GM12872 (cell line): ENCODE measurements around the gene CSK.
A peak's percentile ranks its signal among the peaks of the same experiment; 100 is the strongest.

Source experiments
- CTCF ChIP-seq: IDR thresholded peaks from 3 replicates; pipeline ENCODE4 v1.5.1; 2011; ENCODE audit warnings: low read depth, mild to moderate bottlenecking, low read length, moderate library complexity; ENCODE audit not compliant: insufficient read depth

Gene CSK

GRCh38 chr15:74831813-74832495, 50.1 kb downstream of the CSK start:
- TF ChIP-seq CTCF = no peak

GRCh38 chr15:74832826-74833225, 50.9 kb downstream of the CSK start:
- TF ChIP-seq CTCF = no peak

GRCh38 chr15:74833376-74834107, 51.7 kb downstream of the CSK start:
- TF ChIP-seq CTCF = no peak

- peak; percentile 83 for TF ChIP-seq CTCF
Measured at GRCh38 chr15:74835312-74835823, 53.5 kb downstream of the CSK start.

- TF ChIP-seq CTCF = no peak
Measured at GRCh38 chr15:74836846-74837245, 55.0 kb downstream of the CSK start.

- TF ChIP-seq CTCF = no peak
Measured at GRCh38 chr15:74837482-74838136, 55.7 kb downstream of the CSK start.

GRCh38 chr15:74838137-74838516, 56.2 kb downstream of the CSK start:
- TF ChIP-seq CTCF = no peak
